Esophagus muscularis mucosa (tissue), 3 donors: ENCODE data around the gene SERTAD2.

Source experiments
- CTCF ChIP-seq, 3 experiments: fragments of 200-600 bp in 2 of 3; fragments of 450-650 bp in 1 of 3; sonication (generic) in 2 of 3; IDR thresholded peaks; one replicate each; pipeline ENCODE4 v1.5.1; 2017 to 2019; ENCODE audit warnings: antibody characterized with exemption in 3 of 3, mild to moderate bottlenecking in 2 of 3, moderate library complexity in 1 of 3
- EP300 ChIP-seq: sonication (generic); formaldehyde crosslinking; IDR thresholded peaks from one replicate; pipeline ENCODE4 v1.6.1; 2017; ENCODE audit warnings: antibody characterized with exemption

GRCh38 chr2:64688909-64689308 is 35.2 kb upstream of the SERTAD2 start:
- TF ChIP-seq CTCF (IDR thresholded peaks at IDR 0.05): no peak
- TF ChIP-seq EP300: no peak
